OCI-LY1 (cell line): ENCODE measurements around the gene IRF2BP1.

Experiments
- H2AFZ ChIP-seq: fragments of 200-600 bp; sonication (generic), shearing (Covaris generic); 2 replicates; pipeline ENCODE4 v1.6.0; 2014; ENCODE audit warnings: antibody characterized with exemption, mild to moderate bottlenecking, low read length
- H3F3A ChIP-seq: fragments of 200-600 bp; sonication (generic), shearing (Covaris generic); 2 replicates; pipeline ENCODE4 v1.6.0; 2014; ENCODE audit warnings: mild to moderate bottlenecking, antibody characterized with exemption, low read length, moderate library complexity; ENCODE audit not compliant: insufficient read depth
- H3K27ac ChIP-seq: fragments of 200-600 bp; sonication (generic); 2 replicates; pipeline ENCODE4 v1.5.1; 2014; ENCODE audit warnings: low read length, mixed run types, mild to moderate bottlenecking, low read depth; ENCODE audit not compliant: poor library complexity, severe bottlenecking
- H3K27me3 ChIP-seq: fragments of 200-600 bp; sonication (generic); 2 replicates; pipeline ENCODE4 v1.6.0; 2014; ENCODE audit warnings: antibody characterized with exemption, mild to moderate bottlenecking, low read length, moderate library complexity; ENCODE audit not compliant: insufficient read depth
- H3K36me3 ChIP-seq: fragments of 200-600 bp; sonication (generic); 2 replicates; pipeline ENCODE4 v1.6.1; 2014; ENCODE audit warnings: mild to moderate bottlenecking, antibody characterized with exemption, low read length, moderate library complexity, mixed read lengths; ENCODE audit not compliant: insufficient read depth
- H3K4me1 ChIP-seq: fragments of 200-600 bp; sonication (generic); 2 replicates; pipeline ENCODE4 v1.5.1; 2014; ENCODE audit warnings: mild to moderate bottlenecking, low read length, moderate library complexity; ENCODE audit not compliant: insufficient read depth, severe bottlenecking
- H3K4me2 ChIP-seq: fragments of 200-600 bp; sonication (generic), shearing (Covaris generic); 2 replicates; pipeline ENCODE4 v1.6.1; 2014; ENCODE audit warnings: low read length
- H3K4me3 ChIP-seq: fragments of 200-600 bp; sonication (generic); 2 replicates; pipeline ENCODE4 v1.5.1; 2014; ENCODE audit warnings: low read length, low read depth, mild to moderate bottlenecking, mixed read lengths; ENCODE audit not compliant: poor library complexity, severe bottlenecking
- H3K79me2 ChIP-seq: fragments of 200-600 bp; shearing (Covaris generic); 2 replicates; pipeline ENCODE4 v1.6.1; 2016; ENCODE audit warnings: mixed run types, low read length, mixed read lengths; ENCODE audit not compliant: insufficient read depth
- H3K9ac ChIP-seq: fragments of 200-600 bp; sonication (generic), shearing (Covaris generic); 2 replicates; pipeline ENCODE4 v1.6.1; 2014; ENCODE audit warnings: mild to moderate bottlenecking, low read length, mixed read lengths
- H3K9me2 ChIP-seq: fragments of 200-600 bp; sonication (generic), shearing (Covaris generic); 2 replicates; pipeline ENCODE4 v1.6.1; 2014; ENCODE audit warnings: low read depth, mild to moderate bottlenecking, low read length, mixed read lengths
- H3K9me3 ChIP-seq: fragments of 200-600 bp; shearing (Covaris generic); 2 replicates; pipeline ENCODE4 v1.6.1; 2014; ENCODE audit warnings: low read length, mixed read lengths
- H4K20me1 ChIP-seq: fragments of 200-600 bp; sonication (generic), shearing (Covaris generic); 2 replicates; pipeline ENCODE4 v1.6.0; 2016; ENCODE audit warnings: mild to moderate bottlenecking, low read length; ENCODE audit not compliant: insufficient read depth
- CTCF ChIP-seq: fragments of 200-600 bp; sonication (generic), shearing (Covaris generic); IDR thresholded peaks from 2 replicates; pipeline ENCODE4 v1.5.1; 2017; ENCODE audit warnings: mild to moderate bottlenecking, antibody characterized with exemption, low read length, moderate library complexity, mixed read lengths
- EZH2 ChIP-seq: fragments of 200-600 bp; sonication (generic), shearing (Covaris generic); IDR thresholded peaks from 2 replicates; pipeline ENCODE4 v1.8.0; 2017; ENCODE audit warnings: borderline replicate concordance, mixed run types, mild to moderate bottlenecking, antibody characterized with exemption, low read length, moderate library complexity, mixed read lengths

The IRF2BP1 gene

GRCh38 chr19:45884682-45885555 is 1.0 kb downstream of the IRF2BP1 start:
- H2AFZ ChIP-seq, result no peak overlapping the region
- H4K20me1 ChIP-seq, result no peaks in the 10 kb centered on the region
- TF ChIP-seq EZH2, result no peak
- H3K4me1 ChIP-seq, result peaks cover 39% of the 10 kb centered on the region
- H3F3A ChIP-seq, result no peaks in the 10 kb centered on the region
- H3K4me2 ChIP-seq, result peak overlapping the region; percentile 94
- H3K79me2 ChIP-seq, result no peaks in the 10 kb centered on the region
- H3K36me3 ChIP-seq, result no peaks in the 10 kb centered on the region
- H3K27me3 ChIP-seq, result no peaks in the 10 kb centered on the region
- H3K27ac ChIP-seq, result peak overlapping the region; percentile 15
- peak overlapping the region; percentile 79 for H3K4me3 ChIP-seq
- no peaks in the 10 kb centered on the region for H3K9me2 ChIP-seq
- no peaks in the 10 kb centered on the region for H3K9me3 ChIP-seq
- H3K9ac ChIP-seq, result peak overlapping the region; percentile 87

GRCh38 chr19:45883881-45884681 is 1.9 kb downstream of the IRF2BP1 start:
- Histone ChIP-seq H3K4me2 (peak overlapping the region; percentile 94), H3K36me3 (no peaks in the 10 kb centered on the region), H3K4me1 (peaks cover 39% of the 10 kb centered on the region), H3K9me3 (no peaks in the 10 kb centered on the region), H3K27me3 (no peaks in the 10 kb centered on the region), H3K27ac (no peak overlapping the region), H3F3A (no peaks in the 10 kb centered on the region), H4K20me1 (no peaks in the 10 kb centered on the region), H3K79me2 (no peaks in the 10 kb centered on the region), H2AFZ (no peak overlapping the region), H3K9me2 (no peaks in the 10 kb centered on the region), H3K4me3 (peak overlapping the region; percentile 41), H3K9ac (peak overlapping the region; percentile 23; the same call in 1 of the 2 replicates)
- TF ChIP-seq CTCF (no peak), EZH2 (no peak)

DNA sequence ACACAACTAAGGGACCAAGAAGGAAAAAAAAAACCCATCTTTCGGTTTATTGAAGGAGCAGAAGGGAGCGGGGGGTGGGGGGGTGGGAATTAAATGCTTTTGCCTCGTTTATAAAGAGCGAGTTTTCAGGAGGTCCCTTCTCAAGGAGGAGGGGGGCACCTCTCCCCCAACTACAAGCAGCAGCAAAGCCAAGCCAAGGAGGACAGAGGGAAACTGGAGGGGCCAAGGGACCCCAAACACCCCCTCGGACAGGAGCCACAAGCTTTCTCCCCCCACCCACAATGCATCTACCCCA is 2.4 kb downstream of the IRF2BP1 start:
- no peaks in the 10 kb centered on the region for H3K79me2 ChIP-seq
- peak overlapping the region; percentile 83 for H3K4me3 ChIP-seq
- no peaks in the 10 kb centered on the region for H3K9me2 ChIP-seq
- peak overlapping the region; percentile 99 for H3K4me2 ChIP-seq
- TF ChIP-seq EZH2, result no peak
- TF ChIP-seq CTCF, result no peak
- no peaks in the 10 kb centered on the region for H3K9me3 ChIP-seq
- peaks cover 40% of the 10 kb centered on the region for H3K4me1 ChIP-seq
- no peak overlapping the region for H3K27ac ChIP-seq
- peak overlapping the region; percentile 23; the same call in 1 of the 2 replicates for H3K9ac ChIP-seq
- no peaks in the 10 kb centered on the region for H4K20me1 ChIP-seq
- no peaks in the 10 kb centered on the region for H3K36me3 ChIP-seq
- no peak overlapping the region for H2AFZ ChIP-seq
- H3F3A ChIP-seq, result no peaks in the 10 kb centered on the region
- H3K27me3 ChIP-seq, result no peaks in the 10 kb centered on the region
